ENCODE data around the gene MPLKIP.
"Not testable (repeated sequence)": the region's sequence is repeated elsewhere in the genome, so short reads cannot be mapped to it uniquely, and the experiment has no call there.

Gene MPLKIP

GRCh38 chr7:40122940-40123254 lies 11.5 kb downstream of the MPLKIP start:
- no peak for DNase-seq

- not testable (repeated sequence) for DNase-seq
Observed at GRCh38 chr7:40122100-40122939, 12.1 kb downstream of the MPLKIP start.

GRCh38 chr7:40120020-40120419 lies 14.4 kb downstream of the MPLKIP start:
- no peak for DNase-seq

GRCh38 chr7:40118201-40118600 lies 16.2 kb downstream of the MPLKIP start:
- not testable (repeated sequence) for DNase-seq

- not testable (repeated sequence) for DNase-seq
Observed at GRCh38 chr7:40117199-40117598, 17.2 kb downstream of the MPLKIP start.

- no peak for DNase-seq
Observed at GRCh38 chr7:40115936-40116335, 18.5 kb downstream of the MPLKIP start.

GRCh38 chr7:40105879-40106473 lies 28.4 kb downstream of the MPLKIP start:
- DNase-seq = no peak

- no peak for DNase-seq
Observed at GRCh38 chr7:40102897-40103296, 31.5 kb downstream of the MPLKIP start.

- DNase-seq = no peak
Observed at GRCh38 chr7:40101201-40101600, 33.2 kb downstream of the MPLKIP start.

GRCh38 chr7:40099837-40100236 lies 34.6 kb downstream of the MPLKIP start:
- no peak for DNase-seq

GRCh38 chr7:40098810-40099209 lies 35.6 kb downstream of the MPLKIP start:
- DNase-seq = no peak

- DNase-seq = no peak
Observed at GRCh38 chr7:40097728-40098127, 36.7 kb downstream of the MPLKIP start.

- DNase-seq = no peak
Observed at GRCh38 chr7:40095695-40096327, 38.6 kb downstream of the MPLKIP start.

- DNase-seq = no peak
Observed at GRCh38 chr7:40095230-40095629, 39.2 kb downstream of the MPLKIP start.

GRCh38 chr7:40093631-40094350 lies 40.6 kb downstream of the MPLKIP start:
- no peak for DNase-seq

- DNase-seq = no peak
Observed at GRCh38 chr7:40092182-40092581, 42.2 kb downstream of the MPLKIP start.

- DNase-seq = no peak
Observed at GRCh38 chr7:40077849-40078248, 56.6 kb downstream of the MPLKIP start.
